BJ (cell line): ENCODE results near the gene HLA-DMB. TPM values are rescaled to one million over a fixed set of nuclear protein-coding genes. Genes with fewer than 3 reads are reported as not detected.
A peak's percentile ranks its signal among the peaks of the same experiment; 100 is the strongest.

Experiments
- CTCF ChIA-PET: fragments of 350-600 bp; formaldehyde crosslinking; extraction: SDS; loops from one replicate; lab custom pipeline; 2021; ENCODE audit warnings: antibody characterized with exemption, inconsistent platforms; lab: Yijun Ruan, JAX
- POLR2A ChIA-PET: fragments of 300-600 bp; sonication (Branson Sonifier 250); formaldehyde crosslinking; extraction: SDS; loops from one replicate; lab custom pipeline; 2021; ENCODE audit warnings: antibody characterized with exemption; lab: Charles Lee
- DNase-seq: peaks from one replicate; pipeline ENCODE4 v3.0.0-alpha.2; 2011; ENCODE audit warnings: low read depth
- H3K27me3 ChIP-seq: 2 replicates; pipeline ENCODE4 v1.6.0; 2011; ENCODE audit warnings: low read length; ENCODE audit not compliant: control insufficient read depth, insufficient read depth
- H3K36me3 ChIP-seq: 2 replicates; pipeline ENCODE4 v1.5.1; 2011; ENCODE audit warnings: low read length; ENCODE audit not compliant: control insufficient read depth, insufficient read depth
- H3K4me3 ChIP-seq: 2 replicates; pipeline ENCODE4 v1.5.1; 2011; ENCODE audit warnings: low read depth, mild to moderate bottlenecking, control low read depth, low read length
- CTCF ChIP-seq: IDR thresholded peaks from 2 replicates; pipeline ENCODE4 v1.5.1; 2011; ENCODE audit warnings: low read depth, mild to moderate bottlenecking, control low read depth, inconsistent platforms, low read length, moderate library complexity; ENCODE audit not compliant: insufficient read depth
- polyA plus RNA-seq: library from polyadenylated mRNA; depleted of rRNA; stranded (reverse); fragments of >200 nt; gene quantifications from 2 replicates; pipeline ENCODE4 v1.2.3, GENCODE V29; 2011

HLA-DMB gene
- polyA plus RNA-seq, 1 experiment = not detected

GRCh38 chr6:32912951-32913350, 27.9 kb downstream of the HLA-DMB start:
- no peaks in the 10 kb centered on the region for H3K27me3 ChIP-seq
- no peak for DNase-seq
- no peak for TF ChIP-seq CTCF
- no peak overlapping the region for H3K4me3 ChIP-seq
- CTCF ChIA-PET = interaction anchor here (0.6 to 2.9 kb wide), 10 partner anchors 8 to 451 kb away, joined by 3 to 17 read pairs (median 4); partner anchors contain the start of gene TAP1
- no peaks in the 10 kb centered on the region for H3K36me3 ChIP-seq
- POLR2A ChIA-PET = interaction anchor here (0.6 kb wide), 1 partner anchor 61 kb away, joined by 3 read pairs; no protein-coding TSS in a partner anchor

- H3K4me3 ChIP-seq = no peak overlapping the region
- CTCF ChIA-PET = interaction anchor here (0.6 to 1.7 kb wide), 2 partner anchors 18 to 76 kb away, joined by 3 to 4 read pairs; no protein-coding TSS in a partner anchor
- no peak for TF ChIP-seq CTCF
Measured at GRCh38 chr6:32908897-32909296, 31.9 kb downstream of the HLA-DMB start.

GRCh38 chr6:32906539-32906938, 34.3 kb downstream of the HLA-DMB start:
- TF ChIP-seq CTCF = no peak
- H3K4me3 ChIP-seq = no peak overlapping the region
- H3K27me3 ChIP-seq = no peaks in the 10 kb centered on the region
- H3K36me3 ChIP-seq = no peaks in the 10 kb centered on the region
- peak; percentile 19 for DNase-seq
- CTCF ChIA-PET = interaction anchor here (0.8 to 3.3 kb wide), 3 partner anchors 12 to 41 kb away, joined by 3 to 7 read pairs (median 6); no protein-coding TSS in a partner anchor
- POLR2A ChIA-PET = no interaction called here

More at GRCh38 chr6:32908897-32909296, 31.9 kb downstream of the HLA-DMB start:
- POLR2A ChIA-PET = no interaction called here
- no peak for DNase-seq
- no peaks in the 10 kb centered on the region for H3K27me3 ChIP-seq
- H3K36me3 ChIP-seq = no peaks in the 10 kb centered on the region

- no peak for DNase-seq
- no peak for TF ChIP-seq CTCF
- Histone ChIP-seq H3K27me3 (no peaks in the 10 kb centered on the region), H3K36me3 (no peaks in the 10 kb centered on the region), H3K4me3 (no peak overlapping the region)
- POLR2A ChIA-PET = no interaction called here
- CTCF ChIA-PET = interaction anchor here (0.5 to 2.7 kb wide), 5 partner anchors 8 to 67 kb away, joined by 3 to 6 read pairs (median 5); partner anchors contain the start of gene TAP2
Measured at GRCh38 chr6:32905078-32905477, 35.8 kb downstream of the HLA-DMB start.

GRCh38 chr6:32903952-32904351, 36.9 kb downstream of the HLA-DMB start:
- Histone ChIP-seq H3K36me3 (no peaks in the 10 kb centered on the region), H3K27me3 (no peaks in the 10 kb centered on the region), H3K4me3 (no peak overlapping the region)
- ChIA-PET CTCF (interaction anchor here (0.6 to 2.7 kb wide), 9 partner anchors 8 to 490 kb away, joined by 3 to 6 read pairs (median 4); partner anchors contain the start of gene TAP2), POLR2A (no interaction called here)
- TF ChIP-seq CTCF = no peak
- DNase-seq = no peak
